GM19099 (cell line): ENCODE results near the gene PNLIPRP2.

ENCODE experiments used
- POLR2A ChIP-seq: IDR thresholded peaks from 3 replicates; pipeline ENCODE4 v1.6.1; 2011; ENCODE audit warnings: low read depth; ENCODE audit not compliant: insufficient read length; ENCODE audit errors: extremely low read depth

PNLIPRP2 gene

DNA sequence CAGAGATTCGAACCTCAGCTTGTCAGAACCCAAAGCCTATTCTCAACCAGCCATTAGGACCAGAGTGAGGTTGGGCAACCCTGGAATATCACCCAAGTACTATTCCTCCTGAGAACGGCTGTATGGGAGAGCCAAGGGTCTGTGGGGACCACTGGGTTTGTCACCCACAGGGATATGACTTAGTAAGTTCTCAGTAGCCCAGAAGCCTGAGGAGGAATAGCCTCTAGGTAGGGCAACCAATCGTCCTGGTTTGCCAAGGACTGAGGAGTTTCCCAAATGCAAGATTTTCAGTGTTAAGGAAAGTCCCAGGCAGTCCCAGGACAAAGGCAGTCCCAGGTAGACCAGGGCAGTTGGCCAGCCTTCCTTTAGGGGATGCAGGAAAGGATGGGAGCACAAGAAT is 46.7 kb downstream of the PNLIPRP2 start:
- TF ChIP-seq POLR2A, result no peak

DNA sequence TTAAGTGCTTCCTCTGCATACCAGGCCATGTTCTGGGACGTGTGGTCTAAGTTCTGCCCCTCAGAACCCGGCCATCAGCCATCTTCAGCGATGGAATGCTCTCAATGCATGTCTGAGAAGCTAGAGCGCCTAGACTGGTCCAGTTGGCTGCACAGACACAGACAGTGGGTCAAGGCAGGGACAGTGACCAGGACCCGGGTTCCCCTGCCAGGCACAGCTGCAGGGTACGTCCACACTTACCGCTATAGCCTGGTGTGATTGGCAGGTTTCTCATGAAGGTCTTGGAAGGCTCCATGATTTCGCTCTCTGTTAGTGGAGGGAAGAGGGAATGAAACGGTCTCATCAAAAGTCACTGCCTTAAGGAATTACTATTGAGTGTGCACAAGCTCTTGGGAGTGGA is 47.3 kb downstream of the PNLIPRP2 start:
- TF ChIP-seq POLR2A, result no peak

DNA sequence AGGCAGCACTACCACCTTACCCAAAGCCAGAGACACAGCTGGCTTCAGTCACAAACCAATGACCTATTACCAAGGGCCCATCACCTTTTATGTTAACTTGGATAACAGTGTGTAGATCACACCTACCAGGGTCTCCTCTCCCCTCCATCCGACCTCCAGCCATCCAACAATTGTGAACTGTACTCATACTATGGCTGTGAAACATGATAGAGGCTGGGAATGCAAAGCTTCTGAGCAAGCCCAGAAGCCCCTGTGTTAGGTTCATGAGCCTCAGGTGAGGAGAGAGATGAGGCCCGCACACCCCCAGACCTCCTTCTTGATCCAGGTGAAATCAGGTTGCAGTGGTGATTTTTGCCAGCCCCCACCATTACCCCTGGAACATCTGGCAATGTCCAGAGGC is 47.7 kb downstream of the PNLIPRP2 start:
- no peak for TF ChIP-seq POLR2A

DNA sequence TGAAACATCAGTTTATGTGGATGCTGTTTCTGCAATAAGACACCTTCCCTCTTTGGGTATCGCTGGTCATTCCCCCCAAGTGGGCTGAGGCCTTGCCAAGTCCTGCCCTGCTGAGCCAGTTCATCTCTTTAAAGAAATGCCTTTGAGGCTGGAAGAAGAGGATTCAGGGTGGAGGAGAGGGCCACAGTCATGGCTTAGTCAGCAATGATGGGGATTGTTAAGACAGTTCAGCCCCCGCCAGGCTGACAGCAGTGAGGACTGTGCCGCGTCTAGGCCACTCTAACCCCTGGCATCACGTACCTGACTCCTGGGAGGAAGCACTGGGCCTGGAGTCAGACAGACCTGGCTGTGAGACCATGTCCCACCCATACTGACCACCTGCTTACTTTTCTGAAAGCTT is 48.3 kb downstream of the PNLIPRP2 start:
- no peak for TF ChIP-seq POLR2A

DNA sequence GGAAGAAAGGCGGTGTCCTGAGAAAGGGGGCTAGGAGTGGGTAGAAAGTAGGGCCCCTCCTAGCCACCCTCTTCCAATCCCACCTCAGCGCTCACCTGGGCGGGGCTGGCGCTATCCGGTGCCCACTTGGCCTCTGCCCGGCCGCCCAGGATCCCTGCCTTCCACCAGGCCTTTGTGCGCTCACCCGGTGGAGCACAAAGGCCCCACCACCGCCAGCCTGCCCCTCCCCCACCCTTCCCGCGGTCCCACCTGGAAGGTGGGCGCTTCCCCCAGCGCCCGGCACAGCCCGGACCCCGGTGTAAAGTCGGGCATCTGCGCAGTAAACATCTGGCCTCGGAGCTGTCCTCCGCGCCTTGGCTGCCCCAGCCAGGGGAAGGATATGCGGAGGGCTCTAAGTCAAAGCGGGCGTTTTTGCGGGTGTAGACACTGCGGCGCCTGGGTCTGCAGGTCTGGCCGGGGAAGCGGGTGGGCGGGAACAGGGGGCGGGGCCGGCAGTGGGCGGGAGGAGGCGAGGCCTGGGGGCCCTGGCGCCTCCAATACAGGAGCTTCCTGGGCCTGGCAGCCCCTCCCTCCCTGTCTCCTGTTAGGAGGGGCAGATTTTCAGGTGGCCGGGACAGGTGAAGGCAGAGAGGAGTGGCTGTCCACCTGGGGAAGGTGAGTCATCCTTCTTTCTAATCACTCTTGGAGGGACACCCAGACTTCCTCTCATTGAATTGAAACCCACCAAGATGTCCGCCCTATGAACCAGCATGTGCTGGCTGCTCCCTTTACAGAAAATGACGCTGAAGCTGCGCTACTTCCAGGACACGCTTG is 49.3 kb downstream of the PNLIPRP2 start:
- TF ChIP-seq POLR2A, result no peak

DNA sequence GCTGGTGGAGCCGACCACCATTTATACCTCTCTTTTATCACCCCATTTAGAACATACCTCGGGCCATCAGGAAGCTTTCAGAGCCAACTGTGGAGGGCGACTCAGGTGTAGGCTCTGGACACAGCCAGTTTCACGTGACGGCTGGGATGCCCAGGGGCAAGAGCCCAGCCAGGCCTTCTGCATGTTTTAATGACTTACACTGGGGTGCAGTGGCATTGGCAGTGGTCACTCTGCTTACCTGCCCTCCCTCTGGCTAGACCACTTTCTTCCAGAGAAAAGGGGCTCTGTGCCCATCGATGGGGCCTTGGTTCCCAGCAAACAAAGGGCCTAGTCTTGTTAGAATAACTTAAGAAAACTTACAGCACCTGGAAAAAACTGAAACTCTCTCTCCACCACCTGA is 50.0 kb downstream of the PNLIPRP2 start:
- no peak for TF ChIP-seq POLR2A

DNA sequence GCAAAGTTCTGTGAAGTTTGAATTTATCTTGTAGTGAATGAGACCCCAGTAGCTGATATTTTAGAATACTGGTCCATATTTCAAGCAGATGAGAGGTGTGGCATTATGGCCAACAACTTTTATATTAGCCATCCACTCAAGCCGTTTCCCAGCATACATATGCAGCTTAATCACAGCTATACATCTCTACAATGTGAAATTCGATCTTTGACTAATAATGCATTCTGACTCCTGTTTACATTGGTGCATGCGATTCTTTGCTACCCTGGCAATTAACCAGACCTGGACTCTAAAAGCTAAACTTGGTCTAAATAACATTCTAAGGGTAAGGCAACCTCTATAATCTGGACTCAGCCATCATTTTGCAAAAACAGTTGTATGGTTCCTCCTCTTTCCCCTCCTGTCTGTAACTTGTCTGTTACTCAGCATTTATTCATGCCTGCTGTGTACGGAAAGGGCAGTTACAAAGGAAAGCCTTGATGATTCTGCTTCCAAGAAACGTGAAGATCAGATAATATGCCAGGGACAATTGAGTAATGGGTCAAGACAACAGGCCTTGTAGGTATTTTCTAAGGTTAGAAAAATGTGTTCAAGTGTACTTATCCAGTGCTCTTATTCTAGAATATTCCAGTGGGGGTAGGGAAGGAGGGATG is 50.6 kb downstream of the PNLIPRP2 start:
- no peak for TF ChIP-seq POLR2A

DNA sequence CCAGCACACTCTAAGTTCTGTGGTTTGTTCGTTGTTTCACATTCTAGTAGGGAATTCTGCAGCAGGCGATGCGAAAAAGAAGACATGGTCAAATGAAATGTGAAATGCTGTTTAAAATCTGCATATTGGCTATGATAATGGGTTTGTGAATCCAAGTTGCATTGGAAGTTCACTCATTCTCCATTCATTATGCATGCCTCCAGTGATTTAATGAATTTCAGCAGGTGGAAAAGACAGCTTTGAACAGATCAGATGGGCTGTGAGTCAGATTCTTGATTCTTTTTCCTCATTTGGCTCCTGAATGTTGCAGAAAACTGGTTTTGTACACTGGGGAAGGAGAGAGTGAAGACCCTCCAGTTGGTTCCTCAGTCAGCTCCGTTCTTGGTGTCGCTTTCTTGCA is 52.1 kb downstream of the PNLIPRP2 start:
- TF ChIP-seq POLR2A, result no peak

DNA sequence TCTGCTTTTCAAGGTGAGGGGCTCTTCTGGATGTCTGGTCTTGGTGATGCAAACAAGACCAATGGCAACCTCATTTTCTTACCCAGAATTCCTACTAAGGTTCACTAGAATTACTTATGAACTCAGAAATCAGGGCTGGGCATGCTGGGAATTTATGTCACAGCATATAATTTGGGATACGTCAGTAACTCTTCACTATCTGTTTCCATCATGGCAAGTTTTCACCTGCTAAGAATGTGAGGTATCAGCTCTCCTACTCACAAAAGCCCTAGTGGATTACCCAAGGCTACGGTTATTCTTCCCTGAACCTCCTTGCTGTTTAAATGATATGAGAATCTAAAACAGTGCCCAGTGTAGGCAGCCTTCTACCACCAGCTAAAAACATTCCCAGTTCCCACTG is 53.1 kb downstream of the PNLIPRP2 start:
- TF ChIP-seq POLR2A, result no peak

DNA sequence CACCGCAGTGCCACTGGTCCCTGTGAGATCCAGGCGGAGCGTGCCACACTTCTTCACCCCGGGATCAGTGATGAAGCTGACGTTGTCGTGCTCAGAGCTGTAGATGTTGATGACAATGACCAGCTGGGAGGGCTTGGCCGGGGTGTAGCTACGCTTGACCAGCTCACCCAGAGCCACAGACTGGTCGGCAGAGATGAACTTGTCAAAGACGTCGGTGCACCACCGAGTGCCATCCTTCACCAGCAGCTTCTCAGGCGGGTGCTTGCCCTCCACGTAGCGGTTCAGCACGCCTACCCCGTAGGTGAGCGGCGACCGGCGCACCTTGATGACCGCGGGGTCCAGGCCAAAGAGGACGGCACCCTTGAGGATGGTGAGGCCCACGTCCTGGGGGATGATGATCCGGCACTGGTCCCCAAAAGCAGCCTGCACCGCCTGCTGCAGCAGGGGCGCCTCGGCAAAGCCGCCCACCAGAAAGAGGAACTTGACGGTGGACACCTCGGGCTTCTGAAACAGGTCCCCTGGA is 54.2 kb downstream of the PNLIPRP2 start:
- no peak for TF ChIP-seq POLR2A

DNA sequence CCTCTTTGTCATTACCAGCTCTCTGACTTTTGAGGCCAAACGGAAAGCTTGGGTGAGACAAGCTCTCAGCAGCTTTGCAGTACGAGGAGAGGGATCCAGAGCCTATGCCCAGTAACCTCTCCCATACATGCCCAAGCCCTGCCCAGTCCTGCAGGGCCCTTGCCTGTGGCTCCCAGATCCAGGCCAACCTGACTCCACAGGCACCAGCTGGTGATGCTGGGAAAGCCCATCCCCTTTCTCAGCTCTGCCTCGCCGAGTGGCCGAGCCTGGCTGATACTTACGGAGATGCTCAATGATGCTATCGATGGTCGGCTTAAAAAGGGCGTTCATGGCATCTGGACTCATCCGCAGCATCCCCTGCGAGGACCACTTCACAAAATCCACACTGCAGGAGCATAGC is 55.4 kb downstream of the PNLIPRP2 start:
- TF ChIP-seq POLR2A, result no peak

DNA sequence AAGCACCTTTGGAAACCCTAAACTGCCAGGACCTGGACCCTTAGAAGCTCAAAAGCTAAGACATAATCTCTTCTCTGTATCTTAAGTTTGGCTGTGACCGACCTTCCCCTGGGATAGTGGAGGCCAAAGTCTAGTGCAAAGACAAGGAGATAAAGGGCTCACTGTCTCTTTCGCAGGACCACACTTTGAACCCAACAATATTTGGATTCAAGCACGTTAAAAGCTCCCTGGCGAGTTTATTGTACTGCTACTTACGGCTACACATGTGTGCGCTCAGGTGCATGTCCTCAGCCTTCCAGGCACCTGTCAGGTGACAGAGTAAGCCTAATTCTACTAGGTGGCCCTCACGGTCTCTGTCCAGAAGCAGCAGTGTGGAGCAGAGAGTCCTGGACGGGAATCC is 55.9 kb downstream of the PNLIPRP2 start:
- TF ChIP-seq POLR2A, result no peak

DNA sequence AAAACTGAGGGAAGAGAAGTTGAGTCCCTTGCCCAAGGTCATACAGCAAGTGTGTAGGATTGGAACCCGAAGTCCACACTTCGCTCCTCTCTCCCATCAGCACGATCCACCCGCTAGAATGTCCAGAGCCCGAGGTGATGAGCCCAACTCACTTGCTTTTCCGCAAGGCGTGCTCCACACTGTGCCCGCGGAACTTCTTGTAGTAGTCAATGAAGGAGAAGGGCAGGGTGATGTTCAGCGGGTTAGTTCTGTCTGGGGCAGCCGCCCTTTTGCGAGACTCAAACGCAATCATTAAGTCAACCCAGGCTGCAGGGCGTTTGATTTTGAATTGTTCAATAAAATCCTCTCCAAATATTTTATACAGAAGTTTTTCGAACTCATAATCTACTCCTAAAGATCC is 58.6 kb downstream of the PNLIPRP2 start:
- no peak for TF ChIP-seq POLR2A

DNA sequence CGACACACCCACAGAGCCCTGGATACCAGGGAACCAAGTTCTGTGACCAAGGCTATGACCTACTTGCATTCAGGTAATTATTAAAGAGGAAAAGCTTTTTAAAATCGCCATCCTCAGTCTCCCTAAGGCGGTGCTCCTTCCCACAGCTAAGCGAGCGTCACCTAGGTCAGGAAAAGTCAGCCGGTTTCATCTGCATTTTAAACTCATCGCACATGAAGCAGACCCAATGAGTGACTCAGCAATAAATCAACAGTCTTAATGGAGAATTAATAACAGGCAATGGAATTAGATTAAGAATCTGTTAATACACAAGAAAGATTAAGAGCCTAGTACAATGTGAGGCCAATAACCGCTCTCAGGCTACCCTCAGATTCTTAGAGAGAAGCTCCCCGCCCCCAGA is 62.4 kb downstream of the PNLIPRP2 start:
- no peak for TF ChIP-seq POLR2A

DNA sequence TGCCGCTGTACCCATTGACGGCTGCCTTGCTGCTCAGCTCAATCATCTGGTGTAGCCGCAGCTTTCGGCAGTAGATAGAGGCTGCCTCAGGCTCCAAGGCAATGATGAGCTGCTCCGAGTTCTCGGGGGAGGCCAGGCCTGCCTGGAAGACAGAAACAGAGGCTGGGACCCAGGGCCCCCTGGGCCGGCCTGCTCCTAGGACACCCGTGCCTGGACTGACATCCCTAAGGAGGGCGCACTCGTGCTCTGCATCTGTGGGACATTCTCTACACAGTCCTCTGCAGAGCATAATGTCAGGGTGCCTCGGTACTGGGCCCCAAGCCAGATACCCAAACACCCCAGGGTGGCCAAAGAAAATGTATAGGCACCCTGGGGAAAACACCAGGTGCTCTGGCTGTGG is 63.1 kb downstream of the PNLIPRP2 start:
- TF ChIP-seq POLR2A, result no peak

DNA sequence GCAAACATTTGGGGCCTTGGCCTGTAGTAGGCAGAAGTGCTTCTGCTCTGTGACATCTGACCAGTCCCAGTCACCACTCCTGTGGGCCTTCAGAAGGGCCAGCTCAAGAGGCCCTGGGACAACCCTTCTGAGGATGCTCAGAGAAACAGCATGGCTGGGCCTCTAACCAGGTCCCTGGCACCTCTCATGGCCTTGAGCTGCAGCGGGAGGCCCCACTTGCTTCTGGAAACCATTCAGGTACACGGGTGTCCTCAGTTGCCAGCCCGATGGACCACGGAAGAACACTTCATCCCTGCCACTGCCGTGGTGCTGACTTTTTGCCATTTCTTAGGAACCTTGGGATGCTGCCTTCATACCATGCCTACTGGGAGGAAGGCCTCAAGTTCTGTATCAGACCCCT is 64.0 kb downstream of the PNLIPRP2 start:
- TF ChIP-seq POLR2A, result no peak
